SK-N-SH (cell line): ENCODE measurements around the gene MYO1H. TPM values are rescaled to one million over a fixed set of nuclear protein-coding genes. Genes with fewer than 3 reads are reported as not detected.

ENCODE experiments used
- CTCF ChIA-PET: fragments of 300-600, 350-600 bp; formaldehyde crosslinking; extraction: SDS; loops from one replicate; lab custom pipeline; 2021; lab: Yijun Ruan, JAX
- POLR2A ChIA-PET: fragments of 350-600 bp; sonication (Branson Sonifier 250); formaldehyde crosslinking; extraction: SDS; loops from one replicate; lab custom pipeline; 2020; ENCODE audit warnings: antibody characterized with exemption, inconsistent platforms; lab: Yijun Ruan, JAX
- DNase-seq: peaks from one replicate; pipeline ENCODE4 v3.0.0; 2012
- H2AFZ ChIP-seq: fragments of 200-600 bp; sonication (generic); 2 replicates; pipeline ENCODE4 v1.8.1; 2016; ENCODE audit warnings: antibody characterized with exemption, mild to moderate bottlenecking, low read depth
- H3F3A ChIP-seq: fragments of 200-600 bp; sonication (generic); replicated peaks from 2 replicates; pipeline ENCODE3; 2016; ENCODE audit warnings: antibody characterized with exemption, mild to moderate bottlenecking; ENCODE audit not compliant: insufficient read depth
- H3K27ac ChIP-seq, 2 experiments: fragments of 200-500 bp in 1 of 2; fragments of 200-600 bp in 1 of 2; sonication (Bioruptor generic) in 1 of 2; sonication (generic), shearing (Covaris generic) in 1 of 2; 2 replicates each; pipeline versions ENCODE4 v1.5.1 to v1.6.1; 2014 to 2016; ENCODE audit warnings: low read depth in 2 of 2, inconsistent platforms in 1 of 2, low read length in 1 of 2, mild to moderate bottlenecking in 1 of 2, mixed read lengths in 1 of 2
- H3K27me3 ChIP-seq: fragments of 200-600 bp; sonication (generic), shearing (Covaris generic); 2 replicates; pipeline ENCODE4 v1.6.1; 2016; ENCODE audit warnings: mixed run types; ENCODE audit not compliant: insufficient read depth
- H3K36me3 ChIP-seq, 2 experiments: fragments of 200-500 bp in 1 of 2; fragments of 200-600 bp in 1 of 2; sonication (Bioruptor generic) in 1 of 2; sonication (generic) in 1 of 2; replicated peaks in 1 of 2; 2 replicates each; pipeline versions ENCODE3 to v1.5.1; 2014 to 2016; ENCODE audit warnings: low read length in 1 of 2, mild to moderate bottlenecking in 1 of 2; ENCODE audit not compliant: insufficient read depth in 2 of 2, control insufficient read depth in 1 of 2
- H3K4me1 ChIP-seq, 2 experiments: fragments of 200-500 bp in 1 of 2; fragments of 200-600 bp in 1 of 2; sonication (Bioruptor generic) in 1 of 2; sonication (generic), shearing (Covaris generic) in 1 of 2; 2 replicates each; pipeline versions ENCODE4 v1.5.1 to v1.6.1; 2014 to 2016; ENCODE audit warnings: low read depth in 1 of 2, low read length in 1 of 2, mixed run types in 1 of 2; ENCODE audit not compliant: insufficient read depth in 2 of 2, control insufficient read depth in 1 of 2
- H3K4me2 ChIP-seq: fragments of 200-600 bp; sonication (generic), shearing (Covaris generic); 2 replicates; pipeline ENCODE4 v1.6.1; 2017; ENCODE audit warnings: mixed run types
- H3K4me3 ChIP-seq, 2 experiments: fragments of 200-500 bp in 1 of 2; fragments of 200-600 bp in 1 of 2; sonication (Bioruptor generic) in 1 of 2; sonication (generic), shearing (Covaris generic) in 1 of 2; 2 replicates each; pipeline versions ENCODE4 v1.5.1 to v1.8.1; 2014 to 2016; ENCODE audit warnings: low read depth in 2 of 2, inconsistent platforms in 1 of 2, low read length in 1 of 2, mild to moderate bottlenecking in 1 of 2, mixed read lengths in 1 of 2, moderate library complexity in 1 of 2
- H3K79me2 ChIP-seq: fragments of 200-600 bp; sonication (generic); 2 replicates; pipeline ENCODE4 v1.8.1; 2017; ENCODE audit warnings: mild to moderate bottlenecking; ENCODE audit not compliant: insufficient read depth
- H3K9ac ChIP-seq: fragments of 200-600 bp; sonication (generic); 2 replicates; pipeline ENCODE4 v1.6.1; 2017; ENCODE audit warnings: mixed run types
- H3K9me2 ChIP-seq: fragments of 200-600 bp; sonication (generic); 2 replicates; pipeline ENCODE4 v1.6.1; 2017; ENCODE audit warnings: mixed run types
- H3K9me3 ChIP-seq: fragments of 200-600 bp; sonication (generic); 2 replicates; pipeline ENCODE4 v1.6.1; 2017; ENCODE audit warnings: mixed run types, mild to moderate bottlenecking, moderate library complexity
- H4K20me1 ChIP-seq: fragments of 200-600 bp; sonication (generic); 2 replicates; pipeline ENCODE4 v1.6.1; 2017; ENCODE audit warnings: mild to moderate bottlenecking, mixed run types; ENCODE audit not compliant: insufficient read depth
- CHD2 ChIP-seq: fragments of 150-350 bp; IDR thresholded peaks from 2 replicates; pipeline ENCODE4 v1.6.1; 2018; ENCODE audit warnings: low read length; ENCODE audit not compliant: partially characterized antibody
- FOXM1 ChIP-seq: IDR thresholded peaks from 2 replicates; pipeline ENCODE4 v1.4.0; 2012; ENCODE audit warnings: low read depth, mild to moderate bottlenecking
- GABPA ChIP-seq: IDR thresholded peaks from 2 replicates; pipeline ENCODE4 v1.4.0; 2012; ENCODE audit warnings: low read depth, mild to moderate bottlenecking
- JUND ChIP-seq: IDR thresholded peaks from 2 replicates; pipeline ENCODE4 v1.4.0; 2012
- MEF2A ChIP-seq: IDR thresholded peaks from 2 replicates; pipeline ENCODE4 v1.4.0; 2012; ENCODE audit warnings: low read depth, borderline replicate concordance
- POLR2AphosphoS5 ChIP-seq: IDR thresholded peaks from 2 replicates; pipeline ENCODE4 v1.6.1; 2012; ENCODE audit warnings: low read depth, low read length
- RAD21 ChIP-seq: IDR thresholded peaks from 2 replicates; pipeline ENCODE4 v1.6.1; 2012; ENCODE audit warnings: mild to moderate bottlenecking, low read length
- RCOR1 ChIP-seq: fragments of 150-350 bp; IDR thresholded peaks from 2 replicates; pipeline ENCODE4 v1.6.1; 2017; ENCODE audit warnings: antibody characterized with exemption, low read length
- RFX5 ChIP-seq: IDR thresholded peaks from 2 replicates; pipeline ENCODE4 v1.6.1; 2012; ENCODE audit warnings: mild to moderate bottlenecking, improper control_type of control experiment, low read length
- RXRA ChIP-seq: IDR thresholded peaks from 2 replicates; pipeline ENCODE4 v1.4.0; 2012; ENCODE audit warnings: low read depth, mild to moderate bottlenecking, borderline replicate concordance
- SMC3 ChIP-seq: IDR thresholded peaks from 2 replicates; pipeline ENCODE4 v1.6.1; 2012; ENCODE audit warnings: low read depth, low read length, improper control_type of control experiment
- TCF12 ChIP-seq: IDR thresholded peaks from 2 replicates; pipeline ENCODE4 v1.4.0; 2012
- TEAD4 ChIP-seq: IDR thresholded peaks from 2 replicates; pipeline ENCODE4 v1.4.0; 2012; ENCODE audit warnings: mild to moderate bottlenecking, borderline replicate concordance; ENCODE audit not compliant: insufficient read depth
- YY1 ChIP-seq: IDR thresholded peaks from 2 replicates; pipeline ENCODE4 v1.4.0; 2012; ENCODE audit warnings: low read depth, mild to moderate bottlenecking
- WGBS: methylation state at CpG from one replicate; pipeline ENCODE4 v1.1.6; 2017; ENCODE audit warnings: low lambda C conversion rate; 5-methylcytosine and 5-hydroxymethylcytosine counted together
- polyA plus RNA-seq, 3 experiments: library from polyadenylated mRNA; depleted of rRNA; stranded (reverse); fragments of >200 nt; gene quantifications; 2 replicates each; pipeline ENCODE4 v1.2.3, GENCODE V29; 2012
- TF ChIP-seq, protein P1 (sequence below): IDR thresholded peaks from 2 replicates; pipeline ENCODE4 v1.6.1; 2012; ENCODE audit warnings: mild to moderate bottlenecking, low read depth, low read length, moderate library complexity
- TF ChIP-seq, protein P2 (sequence below): IDR thresholded peaks from 2 replicates; pipeline ENCODE4 v1.4.0; 2012; ENCODE audit warnings: low read depth
- TF ChIP-seq, protein P3 (sequence below): IDR thresholded peaks from 2 replicates; pipeline ENCODE4 v1.4.0; 2012; ENCODE audit warnings: low read depth, borderline replicate concordance
- TF ChIP-seq, protein P4 (sequence below): fragments of 150-350 bp; IDR thresholded peaks from 2 replicates; pipeline ENCODE4 v1.6.1; 2016; ENCODE audit warnings: mild to moderate bottlenecking, low read depth, low read length

MYO1H gene
- polyA plus RNA-seq, 1 of the 3 experiments (the other 2 are of a cell fraction): not detected

DNA sequence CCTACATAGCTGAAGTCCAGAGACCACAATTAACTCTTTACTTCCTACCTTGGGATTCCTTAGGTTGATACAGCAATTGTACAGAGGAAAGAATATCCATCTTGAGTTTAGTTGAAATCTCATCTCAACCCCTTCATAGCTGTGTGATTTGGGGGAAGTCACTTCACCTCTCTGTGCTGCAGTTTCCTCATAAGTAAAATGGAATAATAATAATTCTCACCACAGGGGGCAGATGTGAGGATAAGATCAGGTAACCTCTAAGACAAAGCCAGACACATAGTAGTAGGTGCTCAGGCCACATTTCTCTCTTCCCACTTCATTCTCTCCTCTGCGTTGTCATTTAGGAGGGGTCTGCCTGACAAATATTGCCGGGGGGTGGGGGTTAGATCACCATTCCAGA is 45.3 kb upstream of the MYO1H start:
- no peak for DNase-seq
- Histone ChIP-seq H3K4me3 (no peak overlapping the region), H3K27ac (no peak overlapping the region), H3K79me2 (no peaks in the 10 kb centered on the region), H3F3A (no peaks in the 10 kb centered on the region), H3K36me3 (no peaks in the 10 kb centered on the region), H3K4me2 (no peak overlapping the region), H2AFZ (no peak overlapping the region), H3K4me1 (peaks cover 0 to 3% of the 10 kb centered on the region in 2 experiments; a peak in 1 of 4 replicates), H4K20me1 (no peaks in the 10 kb centered on the region), H3K9me3 (no peaks in the 10 kb centered on the region), H3K9me2 (no peaks in the 10 kb centered on the region), H3K27me3 (no peaks in the 10 kb centered on the region; the same call in 1 of the 2 replicates), H3K9ac (no peak overlapping the region)
- ChIA-PET CTCF (interaction anchor here (0.8 to 3.4 kb wide), 5 partner anchors 22 to 190 kb away, joined by 3 to 11 read pairs (median 3); no protein-coding TSS in a partner anchor), POLR2A (no interaction called here)
- TF ChIP-seq, protein P1, sequence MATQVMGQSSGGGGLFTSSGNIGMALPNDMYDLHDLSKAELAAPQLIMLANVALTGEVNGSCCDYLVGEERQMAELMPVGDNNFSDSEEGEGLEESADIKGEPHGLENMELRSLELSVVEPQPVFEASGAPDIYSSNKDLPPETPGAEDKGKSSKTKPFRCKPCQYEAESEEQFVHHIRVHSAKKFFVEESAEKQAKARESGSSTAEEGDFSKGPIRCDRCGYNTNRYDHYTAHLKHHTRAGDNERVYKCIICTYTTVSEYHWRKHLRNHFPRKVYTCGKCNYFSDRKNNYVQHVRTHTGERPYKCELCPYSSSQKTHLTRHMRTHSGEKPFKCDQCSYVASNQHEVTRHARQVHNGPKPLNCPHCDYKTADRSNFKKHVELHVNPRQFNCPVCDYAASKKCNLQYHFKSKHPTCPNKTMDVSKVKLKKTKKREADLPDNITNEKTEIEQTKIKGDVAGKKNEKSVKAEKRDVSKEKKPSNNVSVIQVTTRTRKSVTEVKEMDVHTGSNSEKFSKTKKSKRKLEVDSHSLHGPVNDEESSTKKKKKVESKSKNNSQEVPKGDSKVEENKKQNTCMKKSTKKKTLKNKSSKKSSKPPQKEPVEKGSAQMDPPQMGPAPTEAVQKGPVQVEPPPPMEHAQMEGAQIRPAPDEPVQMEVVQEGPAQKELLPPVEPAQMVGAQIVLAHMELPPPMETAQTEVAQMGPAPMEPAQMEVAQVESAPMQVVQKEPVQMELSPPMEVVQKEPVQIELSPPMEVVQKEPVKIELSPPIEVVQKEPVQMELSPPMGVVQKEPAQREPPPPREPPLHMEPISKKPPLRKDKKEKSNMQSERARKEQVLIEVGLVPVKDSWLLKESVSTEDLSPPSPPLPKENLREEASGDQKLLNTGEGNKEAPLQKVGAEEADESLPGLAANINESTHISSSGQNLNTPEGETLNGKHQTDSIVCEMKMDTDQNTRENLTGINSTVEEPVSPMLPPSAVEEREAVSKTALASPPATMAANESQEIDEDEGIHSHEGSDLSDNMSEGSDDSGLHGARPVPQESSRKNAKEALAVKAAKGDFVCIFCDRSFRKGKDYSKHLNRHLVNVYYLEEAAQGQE: no peak
- no peak for TF ChIP-seq MEF2A
- WGBS: 55% methylated on average over 2 of the region's 2 CpGs

DNA sequence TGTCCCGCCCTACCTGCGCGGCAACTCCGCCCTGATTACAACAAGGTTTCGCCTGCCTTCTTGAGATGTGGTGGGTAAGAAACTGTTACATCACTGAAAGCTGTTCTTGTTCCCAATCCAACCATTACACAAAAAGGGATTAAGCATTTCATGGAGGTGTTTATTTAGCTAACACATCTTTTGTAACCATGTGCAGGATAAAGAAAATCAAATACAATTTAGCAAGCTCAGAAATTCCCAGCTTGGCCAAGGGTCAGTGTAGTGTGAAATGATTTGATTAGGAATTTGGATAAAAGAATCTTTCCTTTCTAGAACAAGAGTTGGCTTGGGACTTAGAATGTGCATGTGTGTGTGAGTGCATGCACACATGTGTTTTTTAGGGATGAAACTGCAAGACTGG is 44.9 kb upstream of the MYO1H start:
- POLR2A ChIA-PET: no interaction called here
- Histone ChIP-seq H3K4me2 (no peak overlapping the region), H3K27ac (no peak overlapping the region), H3K36me3 (no peaks in the 10 kb centered on the region), H3F3A (no peaks in the 10 kb centered on the region), H3K9me3 (no peaks in the 10 kb centered on the region), H3K79me2 (no peaks in the 10 kb centered on the region), H2AFZ (no peak overlapping the region), H3K4me1 (peaks cover 0 to 3% of the 10 kb centered on the region in 2 experiments; a peak in 1 of 4 replicates), H3K4me3 (no peak overlapping the region), H3K27me3 (peaks cover 3% of the 10 kb centered on the region; the same call in 1 of the 2 replicates), H3K9ac (no peak overlapping the region), H4K20me1 (no peaks in the 10 kb centered on the region), H3K9me2 (no peaks in the 10 kb centered on the region)
- CTCF ChIA-PET: interaction anchor here (1.1 to 3.4 kb wide), 4 partner anchors 15 to 191 kb away, joined by 3 to 11 read pairs (median 4); no protein-coding TSS in a partner anchor
- WGBS: 89% methylated on average over 5 of the region's 5 CpGs
- no peak for DNase-seq
- no peak for TF ChIP-seq CHD2
- TF ChIP-seq, protein P2, sequence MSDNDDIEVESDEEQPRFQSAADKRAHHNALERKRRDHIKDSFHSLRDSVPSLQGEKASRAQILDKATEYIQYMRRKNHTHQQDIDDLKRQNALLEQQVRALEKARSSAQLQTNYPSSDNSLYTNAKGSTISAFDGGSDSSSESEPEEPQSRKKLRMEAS: no peak
- TF ChIP-seq RAD21: no peak
- TF ChIP-seq GABPA: no peak
- TF ChIP-seq YY1: no peak
- no peak for TF ChIP-seq TCF12
- no peak for TF ChIP-seq RFX5
- no peak for TF ChIP-seq SMC3
- TF ChIP-seq JUND: no peak
- TF ChIP-seq, protein P3, sequence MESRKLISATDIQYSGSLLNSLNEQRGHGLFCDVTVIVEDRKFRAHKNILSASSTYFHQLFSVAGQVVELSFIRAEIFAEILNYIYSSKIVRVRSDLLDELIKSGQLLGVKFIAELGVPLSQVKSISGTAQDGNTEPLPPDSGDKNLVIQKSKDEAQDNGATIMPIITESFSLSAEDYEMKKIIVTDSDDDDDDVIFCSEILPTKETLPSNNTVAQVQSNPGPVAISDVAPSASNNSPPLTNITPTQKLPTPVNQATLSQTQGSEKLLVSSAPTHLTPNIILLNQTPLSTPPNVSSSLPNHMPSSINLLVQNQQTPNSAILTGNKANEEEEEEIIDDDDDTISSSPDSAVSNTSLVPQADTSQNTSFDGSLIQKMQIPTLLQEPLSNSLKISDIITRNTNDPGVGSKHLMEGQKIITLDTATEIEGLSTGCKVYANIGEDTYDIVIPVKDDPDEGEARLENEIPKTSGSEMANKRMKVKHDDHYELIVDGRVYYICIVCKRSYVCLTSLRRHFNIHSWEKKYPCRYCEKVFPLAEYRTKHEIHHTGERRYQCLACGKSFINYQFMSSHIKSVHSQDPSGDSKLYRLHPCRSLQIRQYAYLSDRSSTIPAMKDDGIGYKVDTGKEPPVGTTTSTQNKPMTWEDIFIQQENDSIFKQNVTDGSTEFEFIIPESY: no peak
- no peak for TF ChIP-seq RCOR1
- no peak for TF ChIP-seq FOXM1
- no peak for TF ChIP-seq RXRA
- TF ChIP-seq POLR2AphosphoS5: no peak
- TF ChIP-seq, protein P1: no peak
- no peak for TF ChIP-seq TEAD4
- TF ChIP-seq, protein P4, sequence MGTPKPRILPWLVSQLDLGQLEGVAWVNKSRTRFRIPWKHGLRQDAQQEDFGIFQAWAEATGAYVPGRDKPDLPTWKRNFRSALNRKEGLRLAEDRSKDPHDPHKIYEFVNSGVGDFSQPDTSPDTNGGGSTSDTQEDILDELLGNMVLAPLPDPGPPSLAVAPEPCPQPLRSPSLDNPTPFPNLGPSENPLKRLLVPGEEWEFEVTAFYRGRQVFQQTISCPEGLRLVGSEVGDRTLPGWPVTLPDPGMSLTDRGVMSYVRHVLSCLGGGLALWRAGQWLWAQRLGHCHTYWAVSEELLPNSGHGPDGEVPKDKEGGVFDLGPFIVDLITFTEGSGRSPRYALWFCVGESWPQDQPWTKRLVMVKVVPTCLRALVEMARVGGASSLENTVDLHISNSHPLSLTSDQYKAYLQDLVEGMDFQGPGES: no peak
